Esophagus mucosa (tissue), 1 donor: ENCODE measurements around the gene PARP1. TPM values are rescaled to one million over a fixed set of nuclear protein-coding genes. Genes with fewer than 3 reads are reported as not detected.

ENCODE experiments used
- ATAC-seq: fragments of 200-7000 bp; cut with Tn5 transposase; one replicate; pipeline ENCODE4 v1.9.1; 2020
- total RNA-seq: library from RNA; stranded (reverse); gene quantifications from one replicate; pipeline ENCODE4 v1.2.4, GENCODE V29; 2023
- donor health status: DM: yes; HTN: yes; CAD: no.

PARP1 gene
- total RNA-seq, 1 donor from 2014 or later, result 55.2 TPM

GRCh38 chr1:226371866-226372490 lies 35.9 kb downstream of the PARP1 start:
- no peak for ATAC-seq

- no peak for ATAC-seq
These were observed 36.7 kb downstream of the PARP1 start for GRCh38 chr1:226371027-226371694.

- no peak for ATAC-seq
These were observed 37.6 kb downstream of the PARP1 start for GRCh38 chr1:226370144-226370923.

GRCh38 chr1:226369110-226369509 lies 38.8 kb downstream of the PARP1 start:
- ATAC-seq, result no peak

- no peak for ATAC-seq
These were observed 41.6 kb downstream of the PARP1 start for GRCh38 chr1:226366290-226366689.

- ATAC-seq, result no peak
These were observed 42.1 kb downstream of the PARP1 start for GRCh38 chr1:226365831-226366231.

GRCh38 chr1:226364901-226365565 lies 42.9 kb downstream of the PARP1 start:
- no peak for ATAC-seq

- no peak for ATAC-seq
These were observed 43.4 kb downstream of the PARP1 start for GRCh38 chr1:226364514-226364899.

- ATAC-seq, result no peak
These were observed 43.9 kb downstream of the PARP1 start for GRCh38 chr1:226363801-226364513.

GRCh38 chr1:226362891-226363447 lies 44.9 kb downstream of the PARP1 start:
- no peak for ATAC-seq

GRCh38 chr1:226362361-226362760 lies 45.5 kb downstream of the PARP1 start:
- no peak for ATAC-seq

GRCh38 chr1:226360106-226360746 lies 47.7 kb downstream of the PARP1 start:
- no peak for ATAC-seq

GRCh38 chr1:226357416-226357815 lies 50.5 kb downstream of the PARP1 start:
- no peak for ATAC-seq

- ATAC-seq, result no peak
These were observed 52.0 kb downstream of the PARP1 start for GRCh38 chr1:226355669-226356551.

GRCh38 chr1:226355016-226355415 lies 52.9 kb downstream of the PARP1 start:
- ATAC-seq, result no peak

- ATAC-seq, result no peak
These were observed 54.0 kb downstream of the PARP1 start for GRCh38 chr1:226353698-226354525.

- ATAC-seq, result no peak
These were observed 56.2 kb downstream of the PARP1 start for GRCh38 chr1:226351709-226352108.

GRCh38 chr1:226350519-226350865 lies 57.4 kb downstream of the PARP1 start:
- no peak for ATAC-seq

- no peak for ATAC-seq
These were observed 57.9 kb downstream of the PARP1 start for GRCh38 chr1:226349801-226350518.
